SKM-1 treated with dmso at 0.1 percent for 144 hours (cell line): ENCODE data around the gene MCCD1.

ENCODE experiments used
- DNase-seq: peaks from one replicate; lab custom pipeline; 2025; ENCODE audit not compliant: unreplicated experiment; lab: John Stamatoyannopoulos, UW

The MCCD1 gene

DNA sequence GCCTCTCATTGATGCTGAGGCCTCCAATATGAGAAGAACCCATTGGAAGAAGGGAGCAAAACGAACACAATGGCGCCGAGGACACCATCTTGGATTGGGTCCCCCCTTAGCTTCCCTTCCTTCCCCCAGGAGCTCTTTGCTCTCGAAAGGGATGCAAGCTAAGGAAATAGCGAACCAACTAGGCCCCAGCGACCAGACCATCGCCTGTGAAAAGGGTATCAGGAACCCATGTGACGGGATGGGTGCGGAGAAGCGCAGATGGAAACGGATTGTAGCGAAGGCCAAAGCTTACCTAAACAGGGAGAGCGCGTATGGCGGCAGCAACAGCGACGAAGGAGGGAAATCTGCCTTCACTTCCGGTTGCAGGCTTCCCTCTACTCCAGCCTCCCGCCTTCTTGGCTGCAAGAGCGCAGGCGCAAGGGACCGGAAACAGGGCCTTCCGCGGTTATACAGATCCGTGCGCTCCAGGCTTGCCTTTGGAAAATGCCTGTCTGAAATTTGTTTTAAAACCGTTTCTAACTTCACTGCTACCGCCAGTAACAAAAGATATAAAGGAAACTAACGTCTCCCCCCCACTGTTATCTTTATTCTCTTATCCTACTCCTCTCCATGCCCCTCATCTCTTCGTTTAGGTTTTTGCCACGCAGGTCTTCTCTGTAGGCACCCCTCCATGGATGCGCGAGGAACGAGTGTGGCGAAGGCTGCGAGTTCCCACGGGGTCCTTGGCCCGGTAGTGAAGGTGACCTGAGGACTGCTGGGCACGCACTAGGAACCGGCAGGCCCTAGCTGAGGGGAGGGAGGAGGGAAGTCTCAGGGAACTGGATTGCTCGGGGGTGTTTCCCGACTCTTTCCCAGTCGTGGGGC lies 13.1 kb downstream of the MCCD1 start, which contains the start of gene DDX39B:
Gene DDX39B (minus strand): TSS at position 346 of the 864 bp plus-strand sequence. CDS start 1,471 bp downstream, outside the sequence.
- DNase-seq, result peak; percentile 94

DNA sequence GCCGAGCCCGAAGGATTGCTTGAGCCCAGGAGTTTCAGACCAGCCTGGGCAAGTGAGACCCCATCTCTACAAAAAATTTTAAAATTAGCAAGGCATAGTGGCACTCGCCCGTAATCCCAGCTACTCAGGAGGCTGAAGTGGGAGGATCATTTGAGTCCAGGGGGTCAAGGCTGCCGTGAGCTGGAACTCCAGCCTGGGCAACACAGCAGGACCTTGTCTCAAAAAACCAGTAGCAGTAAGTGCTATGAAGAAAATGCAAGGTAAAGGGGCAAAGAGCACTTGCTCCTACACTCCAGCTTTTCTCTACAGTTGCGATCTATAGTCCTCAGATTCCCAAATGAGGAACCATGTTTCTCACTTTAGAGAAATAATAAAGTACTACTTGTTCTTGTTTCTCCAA lies 14.9 kb downstream of the MCCD1 start:
- DNase-seq, result no peak

- DNase-seq, result no peak
Measured at GRCh38 chr6:31544676-31545075, 15.9 kb downstream of the MCCD1 start.

GRCh38 chr6:31545291-31545690 lies 16.5 kb downstream of the MCCD1 start:
- no peak for DNase-seq

DNA sequence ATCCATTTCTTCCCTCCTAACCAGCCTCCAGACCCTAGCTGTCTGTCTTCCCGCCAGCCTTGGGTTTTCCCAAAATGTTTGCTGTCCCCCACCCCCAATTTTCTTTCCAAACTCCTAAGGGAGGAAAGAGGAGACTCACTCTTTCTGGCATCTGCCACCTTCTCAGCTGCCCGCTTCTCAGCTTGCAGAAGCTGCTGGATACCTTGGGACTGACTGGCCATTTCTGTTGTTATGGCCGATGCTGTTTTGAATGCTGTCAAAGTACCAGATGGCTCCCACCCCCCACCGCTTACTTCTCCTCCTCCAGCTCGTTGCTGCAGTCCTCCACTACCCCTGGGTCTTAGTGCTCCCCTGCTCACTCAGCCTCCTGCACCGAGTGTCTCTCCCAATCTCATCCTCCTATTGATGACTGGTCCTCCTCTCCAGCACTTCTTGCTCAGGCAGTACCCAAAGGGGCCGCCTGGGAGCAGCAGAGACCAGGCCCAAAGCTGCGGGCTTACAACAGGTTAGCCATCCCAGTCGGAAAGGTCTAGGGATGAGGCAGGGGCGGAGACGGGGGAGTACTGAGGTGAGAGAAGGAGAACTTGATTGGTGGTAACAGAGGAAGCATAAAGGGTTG lies 17.7 kb downstream of the MCCD1 start, which contains the start of gene ATP6V1G2:
Gene ATP6V1G2 (minus strand): TSS at position 270 of the 619 bp plus-strand sequence. CDS start 49 bp downstream, at position 221.
- DNase-seq, result peak; percentile 77

GRCh38 chr6:31546958-31547726 lies 18.4 kb downstream of the MCCD1 start, which contains the start of gene NFKBIL1:
NFKBIL1 (plus strand) TSS chr6:31547608; CDS start chr6:31547695, 87 bp downstream.
- peak; percentile 98 for DNase-seq

GRCh38 chr6:31547727-31548543 lies 19.2 kb downstream of the MCCD1 start:
- DNase-seq, result no peak

- no peak for DNase-seq
Measured at GRCh38 chr6:31548544-31548873, 19.7 kb downstream of the MCCD1 start.

- DNase-seq, result peak; percentile 86
Measured at GRCh38 chr6:31551371-31551770, 22.6 kb downstream of the MCCD1 start.

DNA sequence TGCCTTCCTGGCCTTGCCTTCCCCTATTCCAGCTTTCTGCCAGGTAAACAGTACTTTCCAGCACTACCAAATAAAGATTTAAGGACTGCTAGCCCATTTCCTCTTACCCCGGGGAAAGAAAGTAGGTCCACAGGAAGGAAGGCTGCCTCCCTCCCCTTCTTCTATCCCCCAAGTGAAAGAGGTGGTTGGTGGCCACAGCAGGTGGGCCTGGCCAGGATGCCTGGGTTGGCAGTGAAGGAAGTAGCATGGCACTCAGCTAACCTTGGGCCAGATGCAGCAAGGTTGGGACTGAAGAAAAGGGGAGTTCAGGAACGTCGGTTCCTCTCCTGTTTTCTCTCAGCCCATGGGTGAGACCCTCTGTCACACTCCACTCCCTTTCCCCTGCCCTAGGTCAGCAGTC lies 27.5 kb downstream of the MCCD1 start:
- DNase-seq, result no peak

DNA sequence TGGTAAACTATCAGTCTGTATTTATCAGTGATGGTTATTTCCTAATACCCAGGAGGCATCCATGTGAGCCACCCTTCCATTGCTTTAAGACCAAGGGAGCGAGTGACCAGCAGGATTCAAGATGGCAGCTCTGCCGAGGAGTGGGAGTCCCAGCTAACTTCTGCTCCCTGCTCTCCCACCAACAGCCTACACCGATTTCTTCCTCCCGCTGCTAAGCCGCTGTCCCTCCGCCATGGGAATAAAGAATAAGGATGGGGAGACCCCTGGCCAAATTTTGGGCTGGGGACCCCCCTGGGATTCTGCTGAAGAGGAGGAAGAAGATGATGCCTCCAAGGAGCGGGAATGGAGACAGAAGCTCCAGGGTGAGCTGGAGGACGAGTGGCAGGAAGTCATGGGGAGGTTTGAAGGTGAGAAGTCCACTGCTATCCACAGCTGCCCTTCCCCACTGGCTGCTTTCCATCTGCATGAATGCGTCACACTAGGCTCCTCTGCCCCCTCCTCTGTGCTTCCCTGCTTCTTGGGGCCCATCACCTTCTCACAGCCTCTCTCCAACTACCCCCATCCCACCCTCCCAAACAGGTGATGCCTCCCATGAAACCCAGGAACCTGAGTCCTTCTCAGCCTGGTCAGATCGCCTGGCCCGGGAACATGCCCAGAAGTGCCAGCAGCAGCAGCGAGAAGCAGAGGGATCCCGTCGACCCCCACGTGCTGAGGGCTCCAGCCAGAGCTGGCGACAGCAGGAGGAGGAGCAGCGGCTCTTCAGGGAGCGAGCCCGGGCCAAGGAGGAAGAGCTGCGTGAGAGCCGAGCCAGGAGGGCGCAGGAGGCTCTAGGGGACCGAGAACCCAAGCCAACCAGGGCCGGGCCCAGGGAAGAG lies 28.9 kb downstream of the MCCD1 start:
- DNase-seq, result no peak

DNA sequence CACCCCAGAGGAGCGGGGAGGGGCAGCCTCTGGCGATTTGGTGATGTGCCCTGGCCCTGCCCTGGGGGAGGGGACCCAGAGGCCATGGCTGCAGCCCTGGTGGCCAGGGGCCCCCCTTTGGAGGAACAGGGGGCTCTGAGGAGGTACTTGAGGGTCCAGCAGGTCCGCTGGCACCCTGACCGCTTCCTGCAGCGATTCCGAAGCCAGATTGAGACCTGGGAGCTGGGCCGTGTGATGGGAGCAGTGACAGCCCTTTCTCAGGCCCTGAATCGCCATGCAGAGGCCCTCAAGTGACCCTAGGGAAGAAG lies 29.5 kb downstream of the MCCD1 start:
- no peak for DNase-seq

DNA sequence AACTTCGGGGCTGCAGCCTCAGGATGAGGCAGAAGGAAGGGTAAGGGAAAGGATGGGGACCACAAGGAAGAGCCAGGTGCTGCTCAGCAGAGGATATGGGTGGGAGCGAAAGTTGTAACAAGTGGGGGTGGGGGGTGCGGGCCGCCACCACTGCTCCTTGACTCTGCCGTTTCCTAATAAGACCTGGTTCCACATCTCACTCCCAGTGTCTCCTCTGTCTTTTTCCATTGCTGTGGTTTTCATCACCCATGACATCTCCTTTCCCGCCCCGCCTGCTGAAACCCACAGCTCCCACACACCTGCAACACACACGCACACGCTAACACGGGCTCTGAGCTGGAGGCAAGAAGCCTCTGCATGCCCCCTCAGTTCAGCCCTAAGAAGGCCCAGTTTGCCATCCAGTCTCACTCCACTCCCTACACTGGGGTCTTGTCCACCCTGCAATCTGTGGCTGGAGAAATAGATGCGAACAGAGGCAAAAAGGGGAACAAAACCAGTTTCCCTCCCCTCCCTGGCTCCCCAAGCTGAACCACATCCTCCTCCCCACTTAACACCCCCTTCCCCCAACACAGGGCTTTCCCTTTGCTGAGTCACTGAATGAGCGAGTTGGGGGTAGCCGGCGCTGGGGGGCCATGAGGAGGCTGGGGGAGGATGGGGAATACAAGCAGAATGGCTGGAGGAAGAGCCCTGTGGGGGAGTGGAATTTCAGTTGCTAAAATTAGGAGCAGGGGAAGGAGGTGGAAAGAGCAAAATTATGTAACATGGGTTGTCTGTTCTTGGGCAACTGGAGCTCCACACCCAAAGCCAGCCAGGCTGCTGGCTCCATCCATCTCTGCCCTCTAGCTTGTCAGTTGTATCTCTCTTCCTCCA lies 30.1 kb downstream of the MCCD1 start:
- peak; percentile 100 for DNase-seq

GRCh38 chr6:31559606-31559957 lies 30.8 kb downstream of the MCCD1 start:
- no peak for DNase-seq

GRCh38 chr6:31559958-31560696 lies 31.4 kb downstream of the MCCD1 start:
- DNase-seq, result peak; percentile 96

DNA sequence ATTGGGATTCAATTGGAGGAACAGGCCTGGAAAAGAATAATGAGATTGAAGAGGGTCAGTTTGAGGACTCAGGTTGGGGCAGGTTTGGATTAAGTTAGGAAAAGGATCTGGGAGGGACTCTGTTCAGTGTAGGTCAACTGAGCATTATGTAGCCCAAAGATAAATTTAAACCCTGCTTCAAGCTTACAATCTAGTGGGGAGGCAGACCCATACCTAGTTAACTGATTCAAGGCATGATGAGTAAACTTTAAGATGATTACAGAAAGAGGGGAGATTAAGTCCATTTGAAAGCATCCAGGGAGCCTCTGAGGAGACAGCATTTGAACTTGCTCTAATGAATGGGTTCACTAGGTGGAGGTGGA lies 31.9 kb downstream of the MCCD1 start:
- DNase-seq, result no peak

GRCh38 chr6:31567531-31568370 lies 39.0 kb downstream of the MCCD1 start:
- DNase-seq, result no peak
